GM23338 (cell line): Measurements from ENCODE around the gene PPP1R9A. TPM values are rescaled to one million over a fixed set of nuclear protein-coding genes. Genes with fewer than 3 reads are reported as not detected.

Experiments
- ATAC-seq: fragments of 200-7000 bp; cut with Tn5 transposase; 3 replicates; pipeline ENCODE4 v1.9.1; 2020
- DNase-seq: peaks from one replicate; pipeline ENCODE4 v3.0.0-alpha.2; 2015; ENCODE audit warnings: low spot score
- H2AFZ ChIP-seq: fragments of 200-600 bp; sonication (generic); 2 replicates; pipeline ENCODE4 v1.8.0; 2016; ENCODE audit warnings: antibody characterized with exemption, mild to moderate bottlenecking, moderate library complexity
- H3F3A ChIP-seq: fragments of 200-600 bp; sonication (generic); replicated peaks from 2 replicates; pipeline ENCODE4 v1.8.0; 2017; ENCODE audit warnings: antibody characterized with exemption, mixed run types, low read depth
- H3K27ac ChIP-seq: fragments of 200-600 bp; sonication (generic); 2 replicates; pipeline ENCODE4 v1.6.1; 2016; ENCODE audit warnings: low read depth
- H3K27me3 ChIP-seq: fragments of 200-600 bp; sonication (generic); 2 replicates; pipeline ENCODE4 v1.8.0; 2016; ENCODE audit warnings: mild to moderate bottlenecking, mixed run types, moderate library complexity; ENCODE audit not compliant: insufficient read depth
- H3K36me3 ChIP-seq: fragments of 200-600 bp; sonication (generic); 2 replicates; pipeline ENCODE4 v1.8.0; 2016; ENCODE audit warnings: mild to moderate bottlenecking; ENCODE audit not compliant: insufficient read depth
- H3K4me1 ChIP-seq: fragments of 200-600 bp; sonication (generic); 2 replicates; pipeline ENCODE4 v1.8.0; 2016; ENCODE audit warnings: mild to moderate bottlenecking, moderate library complexity; ENCODE audit not compliant: insufficient read depth
- H3K4me2 ChIP-seq: fragments of 200-600 bp; sonication (generic); 2 replicates; pipeline ENCODE4 v1.7.1; 2017; ENCODE audit warnings: mixed run types
- H3K4me3 ChIP-seq: fragments of 200-600 bp; sonication (generic); 2 replicates; pipeline ENCODE4 v1.6.1; 2016; ENCODE audit warnings: mixed run types
- H3K79me2 ChIP-seq: fragments of 200-600 bp; sonication (generic); replicated peaks from 2 replicates; pipeline ENCODE4 v1.8.0; 2017; ENCODE audit warnings: mild to moderate bottlenecking; ENCODE audit not compliant: insufficient read depth
- H3K9me2 ChIP-seq: fragments of 200-600 bp; sonication (generic); 2 replicates; pipeline ENCODE4 v1.8.0; 2017; ENCODE audit not compliant: insufficient read depth
- H4K20me1 ChIP-seq: fragments of 200-600 bp; sonication (generic); replicated peaks from 2 replicates; pipeline ENCODE4 v1.8.0; 2017; ENCODE audit warnings: mild to moderate bottlenecking; ENCODE audit not compliant: insufficient read depth
- H3K27ac Mint-ChIP-seq: 2 replicates; pipeline ENCODE4 v1.8.0; 2020; ENCODE audit warnings: inconsistent platforms, mild to moderate bottlenecking, moderate library complexity, mixed read lengths
- H3K27me3 Mint-ChIP-seq: 3 replicates; pipeline ENCODE4 v1.8.0; 2022; ENCODE audit warnings: low read depth, mild to moderate bottlenecking, moderate library complexity, mixed read lengths, inconsistent platforms; ENCODE audit not compliant: insufficient read depth, poor library complexity
- H3K36me3 Mint-ChIP-seq: 3 replicates; pipeline ENCODE4 v1.8.0; 2021; ENCODE audit warnings: low read depth, mild to moderate bottlenecking, inconsistent platforms, moderate library complexity, mixed read lengths
- H3K4me1 Mint-ChIP-seq: 3 replicates; pipeline ENCODE4 v1.8.0; 2020; ENCODE audit warnings: mild to moderate bottlenecking, inconsistent platforms, mixed read lengths
- H3K4me3 Mint-ChIP-seq: 3 replicates; pipeline ENCODE4 v1.8.0; 2021; ENCODE audit warnings: moderate library complexity, mild to moderate bottlenecking, inconsistent platforms, mixed read lengths
- H3K9me3 Mint-ChIP-seq: 3 replicates; pipeline ENCODE4 v1.8.0; 2020; ENCODE audit warnings: moderate library complexity, mild to moderate bottlenecking, inconsistent platforms, mixed read lengths
- CREB1 ChIP-seq: fragments of 250-450 bp; sonication (Bioruptor Pico); IDR thresholded peaks from 2 replicates; pipeline ENCODE4 v1.5.0; 2020; ENCODE audit warnings: low read depth, mild to moderate bottlenecking, moderate library complexity
- ETS1 ChIP-seq: IDR thresholded peaks from 2 replicates; pipeline ENCODE4 v1.6.1; 2016; ENCODE audit warnings: antibody characterized with exemption
- EZH2 ChIP-seq: fragments of 200-600 bp; sonication (generic); IDR thresholded peaks from one replicate; pipeline ENCODE4 v1.8.0; 2017; ENCODE audit warnings: antibody characterized with exemption, mild to moderate bottlenecking, low read depth; ENCODE audit not compliant: unreplicated experiment
- JUNB ChIP-seq: IDR thresholded peaks from one replicate; pipeline ENCODE4 v1.6.1; 2016; ENCODE audit warnings: antibody characterized with exemption; ENCODE audit not compliant: unreplicated experiment
- NANOG ChIP-seq: IDR thresholded peaks from 2 replicates; pipeline ENCODE4 v1.6.1; 2016; ENCODE audit warnings: antibody characterized with exemption, borderline replicate concordance
- POLR2AphosphoS5 ChIP-seq: IDR thresholded peaks from 2 replicates; pipeline ENCODE4 v1.6.1; 2016; ENCODE audit warnings: antibody characterized with exemption, low read depth
- REST ChIP-seq: IDR thresholded peaks from one replicate; pipeline ENCODE4 v1.6.1; 2018; ENCODE audit warnings: antibody characterized with exemption; ENCODE audit not compliant: unreplicated experiment
- STAT1 ChIP-seq: IDR thresholded peaks from one replicate; pipeline ENCODE4 v1.6.1; 2016; ENCODE audit warnings: antibody characterized with exemption; ENCODE audit not compliant: unreplicated experiment
- ZNF114 ChIP-seq: fragments of 250-450 bp; sonication (Bioruptor Pico); IDR thresholded peaks from 2 replicates; pipeline ENCODE4 v1.5.0; 2020; ENCODE audit warnings: mild to moderate bottlenecking, moderate library complexity
- ZNF462 ChIP-seq: fragments of 250-450 bp; sonication (Bioruptor Pico); IDR thresholded peaks from 2 replicates; pipeline ENCODE4 v1.5.0; 2020; ENCODE audit warnings: mild to moderate bottlenecking, moderate library complexity
- polyA plus RNA-seq: library from polyadenylated mRNA; unstranded; fragments of >200 nt; fragmentation: Nextera tagmentation; extraction: Ambion mirVana; gene quantifications from 2 replicates; pipeline ENCODE4 v1.2.1, GENCODE V29; 2016
- total RNA-seq: library from RNA; depleted of rRNA; stranded (reverse); fragments of >200 nt; shearing (Covaris generic); gene quantifications from 2 replicates; pipeline ENCODE4 v1.2.3, GENCODE V29; 2014

The PPP1R9A gene
- total and polyA plus RNA-seq, 2 experiments from 2014 or later, result 10.6 to 31.8 TPM

- TF ChIP-seq REST (no peak), POLR2AphosphoS5 (no peak), NANOG (no peak), JUNB (no peak), CREB1 (CRISPR knock-in tag) (no peak), STAT1 (no peak)
These were observed 420.0 kb downstream of the PPP1R9A start (continued) for GRCh38 chr7:95327356-95327755.

GRCh38 chr7:95330204-95330960 is 423.0 kb downstream of the PPP1R9A start:
- no peaks in the 10 kb centered on the region for H3K79me2 ChIP-seq
- Mint-ChIP-seq H3K9me3 (no peaks in the 10 kb centered on the region; the same call in 2 of the 3 replicates), H3K4me1 (peaks cover 10% of the 10 kb centered on the region; the same call in 2 of the 3 replicates), H3K27me3 (no peaks in the 10 kb centered on the region), H3K27ac (no peak overlapping the region; the same call in 1 of the 2 replicates), H3K4me3 (no peak overlapping the region), H3K36me3 (no peaks in the 10 kb centered on the region)
- no peak overlapping the region for H2AFZ ChIP-seq
- H3K4me2 ChIP-seq, result no peak overlapping the region
- H3K4me1 ChIP-seq, result 0 out of 2 replicates have a peak, but pooled peaks cover 3% of the 10 kb centered on the region
- DNase-seq (no peak), ATAC-seq (no peak)
- H3K27me3 ChIP-seq, result no peaks in the 10 kb centered on the region
- no peaks in the 10 kb centered on the region for H3F3A ChIP-seq
- H3K27ac ChIP-seq, result no peak overlapping the region
- no peaks in the 10 kb centered on the region for H4K20me1 ChIP-seq
- H3K9me2 ChIP-seq, result 0 out of 2 replicates have a peak, but pooled peaks cover 4% of the 10 kb centered on the region
- no peaks in the 10 kb centered on the region for H3K36me3 ChIP-seq
- no peak overlapping the region for H3K4me3 ChIP-seq
- no peak for TF ChIP-seq CREB1 (CRISPR knock-in tag)
- no peak for TF ChIP-seq ZNF114 (CRISPR knock-in tag)
- no peak for TF ChIP-seq EZH2
- TF ChIP-seq ZNF462 (CRISPR knock-in tag), result no peak
- TF ChIP-seq ETS1, result no peak
- TF ChIP-seq STAT1, result no peak
- TF ChIP-seq JUNB, result no peak
